OCI-LY7 (cell line): ENCODE measurements around the gene CCDC73.
"Not testable (repeated sequence)": the region's sequence is repeated elsewhere in the genome, so short reads cannot be mapped to it uniquely, and the experiment has no call there.

ENCODE experiments used
- EZH2phosphoT487 ChIP-seq: fragments of 200-600 bp; sonication (generic); IDR thresholded peaks from 2 replicates; pipeline ENCODE4 v1.6.1; 2018; ENCODE audit warnings: low read depth, borderline replicate concordance, mild to moderate bottlenecking, mixed run types, antibody characterized with exemption, low read length, moderate library complexity, mixed read lengths
- TF ChIP-seq, protein P1 (sequence below): fragments of 200-600 bp; sonication (generic); conservative IDR thresholded peaks from 2 replicates; pipeline ENCODE4 v1.5.1; 2014; ENCODE audit warnings: mild to moderate bottlenecking, antibody characterized with exemption, low read length, moderate library complexity, mixed read lengths

- not testable (repeated sequence) for TF ChIP-seq EZH2phosphoT487
- TF ChIP-seq, protein P1, sequence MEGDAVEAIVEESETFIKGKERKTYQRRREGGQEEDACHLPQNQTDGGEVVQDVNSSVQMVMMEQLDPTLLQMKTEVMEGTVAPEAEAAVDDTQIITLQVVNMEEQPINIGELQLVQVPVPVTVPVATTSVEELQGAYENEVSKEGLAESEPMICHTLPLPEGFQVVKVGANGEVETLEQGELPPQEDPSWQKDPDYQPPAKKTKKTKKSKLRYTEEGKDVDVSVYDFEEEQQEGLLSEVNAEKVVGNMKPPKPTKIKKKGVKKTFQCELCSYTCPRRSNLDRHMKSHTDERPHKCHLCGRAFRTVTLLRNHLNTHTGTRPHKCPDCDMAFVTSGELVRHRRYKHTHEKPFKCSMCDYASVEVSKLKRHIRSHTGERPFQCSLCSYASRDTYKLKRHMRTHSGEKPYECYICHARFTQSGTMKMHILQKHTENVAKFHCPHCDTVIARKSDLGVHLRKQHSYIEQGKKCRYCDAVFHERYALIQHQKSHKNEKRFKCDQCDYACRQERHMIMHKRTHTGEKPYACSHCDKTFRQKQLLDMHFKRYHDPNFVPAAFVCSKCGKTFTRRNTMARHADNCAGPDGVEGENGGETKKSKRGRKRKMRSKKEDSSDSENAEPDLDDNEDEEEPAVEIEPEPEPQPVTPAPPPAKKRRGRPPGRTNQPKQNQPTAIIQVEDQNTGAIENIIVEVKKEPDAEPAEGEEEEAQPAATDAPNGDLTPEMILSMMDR: not testable (repeated sequence)
Observed at GRCh38 chr11:32608826-32609225, 185.6 kb downstream of the CCDC73 start.
